B cell (primary cell): ENCODE measurements around the gene SSPN.

Experiments
- CTCF ChIP-seq: fragments of 200-600 bp; IDR thresholded peaks from one replicate; pipeline ENCODE4 v1.8.0; 2022; ENCODE audit warnings: antibody characterized with exemption, mild to moderate bottlenecking
- EZH2 ChIP-seq: IDR thresholded peaks from 2 replicates; pipeline ENCODE4 v1.6.1; 2012; ENCODE audit warnings: borderline replicate concordance, low read depth, mild to moderate bottlenecking, moderate library complexity, low read length; ENCODE audit not compliant: insufficient read depth, poor library complexity, severe bottlenecking

DNA sequence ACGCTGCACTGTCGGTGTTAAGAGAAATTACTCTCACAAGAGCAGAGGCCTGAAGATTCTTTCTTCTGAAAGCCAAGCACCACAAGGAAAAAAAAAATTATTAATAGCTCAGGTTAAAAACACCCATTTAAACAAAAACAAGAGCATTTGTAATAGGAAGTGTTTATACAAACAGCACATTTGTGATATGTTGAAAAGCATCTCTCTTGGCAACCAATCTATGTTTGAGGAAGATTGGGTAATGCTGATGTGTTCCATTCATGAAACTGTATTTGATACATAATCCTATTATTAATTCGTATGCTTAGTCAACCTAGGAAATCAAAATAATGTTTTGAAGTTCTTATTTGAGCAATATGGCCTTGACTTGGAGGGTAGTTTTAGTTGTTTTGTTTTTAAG lies 36.5 kb downstream of the SSPN start:
- TF ChIP-seq CTCF, result no peak
- no peak for TF ChIP-seq EZH2
